Smooth muscle cell (in vitro differentiated cells): Measurements from ENCODE around the gene PPP1R37. TPM values are rescaled to one million over a fixed set of nuclear protein-coding genes. Genes with fewer than 3 reads are reported as not detected.

Source experiments
- DNase-seq: peaks from one replicate; lab custom pipeline; 2025; ENCODE audit not compliant: unreplicated experiment; lab: John Stamatoyannopoulos, UW
- H2AFZ ChIP-seq: fragments of 200-600 bp; sonication (generic); 2 replicates; pipeline ENCODE4 v1.6.0; 2016; ENCODE audit warnings: antibody characterized with exemption, low read depth, mild to moderate bottlenecking
- H3F3A ChIP-seq: fragments of 200-600 bp; sonication (generic); 2 replicates; pipeline ENCODE4 v1.6.0; 2017; ENCODE audit warnings: antibody characterized with exemption, low read depth
- H3K27ac ChIP-seq: fragments of 200-600 bp; sonication (generic); 2 replicates; pipeline ENCODE4 v1.5.1; 2016; ENCODE audit warnings: low read depth, mild to moderate bottlenecking
- H3K27me3 ChIP-seq: fragments of 200-600 bp; sonication (generic); 2 replicates; pipeline ENCODE4 v1.6.1; 2016; ENCODE audit warnings: low read depth, mild to moderate bottlenecking
- H3K36me3 ChIP-seq: fragments of 200-600 bp; sonication (generic); 2 replicates; pipeline ENCODE4 v1.5.1; 2016; ENCODE audit warnings: low read depth
- H3K4me1 ChIP-seq: fragments of 200-600 bp; sonication (generic); 2 replicates; pipeline ENCODE4 v1.5.1; 2016; ENCODE audit warnings: low read depth
- H3K4me2 ChIP-seq: fragments of 200-600 bp; sonication (generic); 2 replicates; pipeline ENCODE4 v1.6.0; 2016; ENCODE audit warnings: mild to moderate bottlenecking
- H3K4me3 ChIP-seq: fragments of 200-600 bp; sonication (generic); 2 replicates; pipeline ENCODE4 v1.5.1; 2016; ENCODE audit warnings: mild to moderate bottlenecking
- H3K79me2 ChIP-seq: fragments of 200-600 bp; sonication (generic); 2 replicates; pipeline ENCODE4 v1.6.0; 2016; ENCODE audit warnings: low read depth, mild to moderate bottlenecking
- H3K9ac ChIP-seq: fragments of 200-600 bp; sonication (generic); 2 replicates; pipeline ENCODE4 v1.6.0; 2016; ENCODE audit warnings: low read depth
- H3K9me3 ChIP-seq: fragments of 200-600 bp; sonication (generic); replicated peaks from 2 replicates; pipeline ENCODE4 v1.5.1; 2016; ENCODE audit warnings: low read depth
- H4K20me1 ChIP-seq: fragments of 200-600 bp; sonication (generic); 2 replicates; pipeline ENCODE4 v1.6.0; 2016; ENCODE audit warnings: low read depth
- CTCF ChIP-seq: fragments of 200-600 bp; sonication (generic); IDR thresholded peaks from 2 replicates; pipeline ENCODE4 v1.5.1; 2017; ENCODE audit warnings: borderline replicate concordance, mild to moderate bottlenecking, antibody characterized with exemption; ENCODE audit not compliant: insufficient read depth, poor library complexity, severe bottlenecking
- WGBS: methylation state at CpG from one replicate; pipeline ENCODE4 v1.1.7; 2016; ENCODE audit warnings: low lambda C conversion rate; 5-methylcytosine and 5-hydroxymethylcytosine counted together
- polyA plus RNA-seq: library from polyadenylated mRNA; unstranded; fragments of >200 nt; fragmentation: Nextera tagmentation; extraction: Ambion mirVana; gene quantifications from 2 replicates; pipeline ENCODE4 v1.2.1, GENCODE V29; 2016
- total RNA-seq: library from RNA; depleted of rRNA; stranded (reverse); fragments of >200 nt; gene quantifications from 2 replicates; pipeline ENCODE4 v1.2.3, GENCODE V29; 2014

Gene PPP1R37
- 11.7 and 19.2 TPM in 2 replicates for total RNA-seq
- 8.2 and 8.7 TPM in 2 replicates for polyA plus RNA-seq

GRCh38 chr19:45092747-45093678 lies at the start of gene PPP1R37:
PPP1R37 (plus strand) TSS chr19:45093179; CDS start chr19:45093326, 147 bp downstream.
- peak within 1 kb of the TSS; percentile 99 for H3K27ac ChIP-seq
- H3K4me1 ChIP-seq = peaks cover 17% of the 10 kb centered on the region
- no peaks in the 10 kb centered on the region for H3K27me3 ChIP-seq
- H2AFZ ChIP-seq = peak within 1 kb of the TSS; percentile 98
- H3K9ac ChIP-seq = peak within 1 kb of the TSS; percentile 99
- no peaks in the 10 kb centered on the region for H3K36me3 ChIP-seq
- H3K79me2 ChIP-seq = peaks cover 51% of the 10 kb centered on the region
- peak within 1 kb of the TSS; percentile 93 for H3K4me2 ChIP-seq
- WGBS = 1% methylated on average over 97 of the region's 103 CpGs
- H3K9me3 ChIP-seq = no peaks in the 10 kb centered on the region
- H4K20me1 ChIP-seq = peaks cover 43% of the 10 kb centered on the region
- peaks cover 8% of the 10 kb centered on the region for H3F3A ChIP-seq
- TF ChIP-seq CTCF = peak; percentile 8
- H3K4me3 ChIP-seq = peak within 1 kb of the TSS; percentile 96
- DNase-seq = peak; percentile 70

GRCh38 chr19:45045671-45046353 lies 47.2 kb upstream of the PPP1R37 start:
- H4K20me1 ChIP-seq = peaks cover 99% of the 10 kb centered on the region
- H3K36me3 ChIP-seq = peaks cover 6% of the 10 kb centered on the region
- no peak overlapping the region for H3K9ac ChIP-seq
- no peak overlapping the region for H3K4me2 ChIP-seq
- no peak for DNase-seq
- no peak overlapping the region for H3K27ac ChIP-seq
- H3F3A ChIP-seq = peaks cover 4% of the 10 kb centered on the region
- no peak overlapping the region for H2AFZ ChIP-seq
- H3K27me3 ChIP-seq = no peaks in the 10 kb centered on the region
- no peak for TF ChIP-seq CTCF
- H3K79me2 ChIP-seq = peaks cover 94% of the 10 kb centered on the region
- H3K4me3 ChIP-seq = no peak overlapping the region
- 89% methylated on average over 14 of the region's 14 CpGs for WGBS
- no peaks in the 10 kb centered on the region for H3K9me3 ChIP-seq
- H3K4me1 ChIP-seq = no peaks in the 10 kb centered on the region

GRCh38 chr19:45046355-45046754 lies 46.6 kb upstream of the PPP1R37 start:
- Histone ChIP-seq H2AFZ (no peak overlapping the region), H3K4me1 (no peaks in the 10 kb centered on the region), H3K4me2 (no peak overlapping the region), H4K20me1 (peaks cover 99% of the 10 kb centered on the region), H3F3A (peaks cover 4% of the 10 kb centered on the region), H3K9me3 (no peaks in the 10 kb centered on the region), H3K36me3 (peaks cover 6% of the 10 kb centered on the region), H3K27me3 (no peaks in the 10 kb centered on the region), H3K27ac (no peak overlapping the region), H3K4me3 (no peak overlapping the region), H3K79me2 (peaks cover 94% of the 10 kb centered on the region), H3K9ac (no peak overlapping the region)
- no peak for DNase-seq
- TF ChIP-seq CTCF = no peak
- 96% methylated on average over 7 of the region's 7 CpGs for WGBS
